ENCODE results near the gene GPBP1.
"Not testable (repeated sequence)": the region's sequence is repeated elsewhere in the genome, so short reads cannot be mapped to it uniquely, and the experiment has no call there.

The GPBP1 gene, protein sequence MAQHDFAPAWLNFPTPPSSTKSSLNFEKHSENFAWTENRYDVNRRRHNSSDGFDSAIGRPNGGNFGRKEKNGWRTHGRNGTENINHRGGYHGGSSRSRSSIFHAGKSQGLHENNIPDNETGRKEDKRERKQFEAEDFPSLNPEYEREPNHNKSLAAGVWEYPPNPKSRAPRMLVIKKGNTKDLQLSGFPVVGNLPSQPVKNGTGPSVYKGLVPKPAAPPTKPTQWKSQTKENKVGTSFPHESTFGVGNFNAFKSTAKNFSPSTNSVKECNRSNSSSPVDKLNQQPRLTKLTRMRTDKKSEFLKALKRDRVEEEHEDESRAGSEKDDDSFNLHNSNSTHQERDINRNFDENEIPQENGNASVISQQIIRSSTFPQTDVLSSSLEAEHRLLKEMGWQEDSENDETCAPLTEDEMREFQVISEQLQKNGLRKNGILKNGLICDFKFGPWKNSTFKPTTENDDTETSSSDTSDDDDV

DNA sequence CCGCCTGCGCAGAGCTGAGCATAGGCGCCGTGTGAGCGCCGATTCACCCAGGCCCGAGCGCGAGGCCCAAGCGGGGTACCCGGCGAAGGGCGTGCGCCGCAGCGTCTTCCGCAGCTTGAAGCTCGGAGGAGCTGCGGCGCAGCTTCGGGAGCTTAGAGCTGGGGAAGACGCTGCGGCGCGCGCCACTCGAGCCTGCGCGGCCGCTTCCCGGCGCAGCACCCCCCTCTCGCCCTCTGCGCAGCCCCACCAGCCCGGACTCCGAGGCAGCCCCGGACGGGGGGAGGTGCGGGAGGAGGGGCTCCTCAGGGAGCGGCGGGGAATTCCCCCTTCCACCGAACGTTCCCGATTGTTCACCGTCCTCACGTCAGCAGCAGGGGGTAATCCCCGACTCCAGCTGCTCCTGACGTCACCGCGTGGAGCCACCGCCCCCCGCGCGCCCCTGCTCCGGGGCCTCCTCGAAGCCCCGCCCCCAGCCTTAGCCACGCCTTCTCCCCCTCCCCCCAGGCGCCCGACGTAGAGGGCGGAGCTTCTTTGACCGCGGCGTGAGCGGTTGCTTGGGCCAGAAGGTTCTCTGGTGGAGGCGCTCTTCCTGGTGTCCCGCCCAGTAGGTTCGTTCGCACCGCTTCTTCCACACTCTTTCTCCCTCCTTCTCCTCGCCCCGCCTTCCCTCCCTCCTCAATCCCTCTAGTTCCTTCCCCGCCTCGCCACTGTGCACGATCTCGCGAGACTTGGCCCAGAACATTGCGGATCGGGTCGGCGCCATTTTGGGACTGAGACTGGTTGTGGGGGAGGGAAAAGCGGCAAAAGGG is at the start of gene GPBP1:
Gene GPBP1, plus strand, starts transcription at position 741 of the 809 bp plus-strand sequence. CDS start 40,072 bp downstream, outside the sequence.
- DNase-seq: peak; percentile 99

DNA sequence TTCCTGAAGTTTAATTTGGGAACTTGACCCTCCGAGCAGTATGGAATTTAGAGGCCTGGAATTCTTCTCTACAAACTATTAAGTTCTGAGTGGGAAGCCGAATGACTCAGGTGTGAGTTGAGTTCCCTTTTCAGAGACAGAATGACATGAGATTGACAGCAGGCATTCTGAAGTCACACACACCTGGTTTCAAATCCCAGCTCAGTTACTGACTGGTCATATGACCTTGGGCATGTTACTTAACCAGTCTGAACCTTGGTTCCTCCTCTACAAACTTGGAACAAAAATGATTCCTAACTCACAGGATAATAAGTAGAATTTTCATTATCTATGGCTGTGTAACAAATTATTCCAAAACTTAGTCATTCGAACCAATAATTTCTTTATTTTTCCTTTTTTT is 45.5 kb upstream of the GPBP1 start:
- DNase-seq: no peak

DNA sequence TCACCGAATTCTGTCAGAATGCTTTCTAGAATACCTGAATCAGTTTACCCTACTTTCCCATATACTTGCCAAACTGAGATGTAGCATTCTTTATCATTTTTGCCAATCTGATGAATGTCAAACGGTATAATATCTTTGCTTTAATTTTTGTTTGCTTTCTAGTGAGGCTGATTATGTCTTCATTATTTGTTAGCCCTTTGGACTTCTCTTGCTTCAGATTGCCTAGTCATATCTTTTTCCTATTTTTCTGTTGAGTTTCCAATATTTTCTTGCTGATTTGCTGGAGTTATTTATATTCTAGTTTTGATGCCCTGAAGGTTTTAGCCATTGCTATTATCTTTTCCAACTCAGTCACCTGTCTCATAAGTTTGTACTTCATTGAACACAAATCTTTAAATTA is 40.3 kb upstream of the GPBP1 start:
- no peak for DNase-seq

DNA sequence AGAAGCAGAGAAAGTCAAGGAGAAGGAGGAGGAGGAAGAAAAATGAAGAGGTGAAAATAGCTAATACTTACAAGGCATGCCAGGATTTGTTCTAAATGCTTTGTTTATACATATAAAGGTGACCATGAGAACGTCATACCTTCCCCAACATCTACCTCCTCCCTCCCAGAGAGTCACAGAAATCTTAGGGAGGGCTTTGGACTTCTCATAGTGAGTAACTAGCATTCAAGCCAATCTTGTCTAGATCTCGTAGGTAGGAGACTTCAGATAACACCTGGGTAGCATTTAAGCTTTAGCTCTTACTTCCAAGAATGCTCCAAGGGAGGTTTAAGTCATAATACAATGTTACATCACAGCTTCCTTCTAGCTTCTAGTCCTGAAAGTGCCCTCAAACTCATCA is 36.5 kb upstream of the GPBP1 start:
- DNase-seq: no peak

DNA sequence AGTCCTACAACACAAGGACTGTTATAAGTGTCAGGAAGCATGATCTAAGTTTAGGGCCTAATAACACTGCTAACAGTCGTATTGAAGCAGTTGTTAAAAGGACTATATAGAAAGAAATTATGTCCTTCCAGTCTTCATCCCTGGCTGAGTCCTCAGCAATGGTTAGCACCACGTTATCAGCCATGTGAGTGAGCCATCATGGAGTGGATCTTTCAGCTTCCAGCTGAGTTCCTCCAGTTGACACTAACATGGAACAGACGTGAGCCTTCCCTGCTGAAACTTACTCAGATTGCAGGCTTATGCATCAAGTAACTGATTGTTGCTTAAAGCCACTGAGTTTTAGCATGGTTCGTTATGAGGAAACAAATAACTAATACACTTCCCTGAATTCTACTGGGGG is 21.5 kb upstream of the GPBP1 start:
- no peak for DNase-seq

DNA sequence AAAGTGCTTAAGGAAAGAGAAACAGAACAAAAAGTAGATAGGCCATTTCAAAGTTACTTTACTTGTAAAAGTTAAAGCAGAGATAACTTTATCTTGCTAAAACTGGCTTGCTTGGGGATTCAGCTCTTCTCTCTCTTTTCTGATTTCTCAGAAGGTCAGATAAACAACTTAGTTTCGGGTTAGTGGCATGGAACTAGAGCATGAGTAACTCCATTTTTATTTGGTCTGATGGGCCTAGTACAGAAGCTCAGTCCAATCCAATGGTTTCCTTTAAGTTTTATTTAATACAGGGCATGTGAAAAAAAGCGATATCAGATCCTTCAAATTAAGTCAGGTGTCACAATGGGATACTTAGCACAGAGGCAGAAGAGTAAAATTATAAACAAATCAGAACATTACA is 18.8 kb upstream of the GPBP1 start:
- no peak for DNase-seq

GRCh38 chr5:57157131-57157530 is 16.7 kb upstream of the GPBP1 start:
- DNase-seq: no peak

GRCh38 chr5:57157666-57158065 is 16.2 kb upstream of the GPBP1 start:
- DNase-seq: no peak

DNA sequence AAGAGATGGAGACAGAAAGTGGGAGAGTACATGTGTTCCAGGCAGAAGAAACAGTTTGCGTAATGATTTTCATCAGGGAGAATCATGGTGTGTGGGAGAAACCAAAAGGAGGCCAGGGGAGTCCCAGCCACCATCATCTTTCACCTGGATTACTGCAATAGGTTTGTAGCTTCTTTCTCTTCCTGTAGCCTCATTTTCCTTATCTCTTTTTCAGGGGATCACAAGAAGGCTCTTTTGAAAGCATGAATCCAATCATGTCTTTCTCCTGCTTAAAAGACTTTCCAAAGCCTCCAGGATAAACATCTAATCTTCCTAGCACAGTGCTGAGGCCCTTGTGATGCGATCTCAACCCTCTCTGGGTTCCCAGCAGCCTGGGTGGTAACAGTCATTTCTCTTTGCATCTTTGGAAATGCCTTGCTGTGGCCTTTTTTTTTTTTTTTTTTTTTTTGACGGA is 10.3 kb upstream of the GPBP1 start:
- no peak for DNase-seq

GRCh38 chr5:57164124-57164523 is 9.7 kb upstream of the GPBP1 start:
- no peak for DNase-seq

DNA sequence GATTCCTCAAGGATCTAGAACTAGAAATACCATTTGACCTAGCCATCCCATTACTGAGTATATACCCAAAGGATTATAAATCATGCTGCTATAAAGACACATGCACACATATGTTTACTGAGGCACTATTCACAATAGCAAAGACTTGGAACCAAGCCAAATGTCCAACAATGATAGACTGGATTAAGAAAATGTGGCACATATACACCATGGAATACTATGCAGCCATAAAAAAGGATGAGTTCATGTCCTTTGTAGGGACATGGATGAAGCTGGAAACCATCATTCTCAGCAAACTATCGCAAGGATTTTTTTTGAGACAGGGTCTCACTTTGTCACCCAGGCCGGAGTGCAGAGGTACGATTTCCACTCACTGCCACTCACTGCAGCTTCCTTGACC is 8.7 kb upstream of the GPBP1 start:
- DNase-seq: not testable (repeated sequence)

DNA sequence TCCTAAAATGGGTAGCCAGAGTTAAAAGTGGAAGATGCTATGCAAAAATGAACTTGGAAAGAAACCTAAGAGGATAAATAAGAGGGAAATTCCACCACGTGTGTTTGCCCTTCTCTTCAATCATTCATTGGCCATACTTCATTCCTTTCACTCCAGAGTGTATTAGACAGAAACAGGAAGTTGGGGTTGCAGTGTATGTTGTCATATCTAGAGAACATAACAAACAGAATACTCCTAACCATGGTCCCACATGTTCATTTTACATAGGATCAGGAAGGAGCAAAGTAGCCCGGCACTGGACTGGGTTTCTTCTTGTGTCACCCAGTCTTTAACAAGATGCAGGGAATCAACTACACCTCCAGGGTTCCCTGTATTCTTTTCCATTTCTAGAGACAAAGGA is 7.6 kb upstream of the GPBP1 start:
- no peak for DNase-seq

- DNase-seq: no peak
Observed at GRCh38 chr5:57167201-57167600, 6.7 kb upstream of the GPBP1 start.

DNA sequence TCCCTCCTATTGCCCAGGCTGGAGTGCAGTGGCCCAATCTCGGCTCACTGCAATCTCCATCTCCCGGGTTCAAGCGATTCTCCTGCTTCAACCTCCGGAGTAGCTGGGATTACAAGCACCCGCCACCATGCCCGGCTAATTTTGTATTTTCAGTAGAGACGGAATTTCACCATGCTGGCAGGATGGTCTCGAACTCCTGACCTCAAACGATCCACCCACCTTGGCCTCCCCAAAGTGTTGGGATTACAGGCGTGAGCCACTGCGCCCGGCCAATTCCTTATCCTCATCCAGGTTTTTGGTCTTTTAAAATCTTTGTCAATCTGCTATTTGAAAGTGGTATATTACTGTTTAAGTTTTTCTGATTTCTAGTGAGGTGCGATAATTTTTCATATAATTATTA is 3.7 kb upstream of the GPBP1 start:
- DNase-seq: not testable (repeated sequence)

- no peak for DNase-seq
Observed at GRCh38 chr5:57171816-57172465, 1.9 kb upstream of the GPBP1 start.

DNA sequence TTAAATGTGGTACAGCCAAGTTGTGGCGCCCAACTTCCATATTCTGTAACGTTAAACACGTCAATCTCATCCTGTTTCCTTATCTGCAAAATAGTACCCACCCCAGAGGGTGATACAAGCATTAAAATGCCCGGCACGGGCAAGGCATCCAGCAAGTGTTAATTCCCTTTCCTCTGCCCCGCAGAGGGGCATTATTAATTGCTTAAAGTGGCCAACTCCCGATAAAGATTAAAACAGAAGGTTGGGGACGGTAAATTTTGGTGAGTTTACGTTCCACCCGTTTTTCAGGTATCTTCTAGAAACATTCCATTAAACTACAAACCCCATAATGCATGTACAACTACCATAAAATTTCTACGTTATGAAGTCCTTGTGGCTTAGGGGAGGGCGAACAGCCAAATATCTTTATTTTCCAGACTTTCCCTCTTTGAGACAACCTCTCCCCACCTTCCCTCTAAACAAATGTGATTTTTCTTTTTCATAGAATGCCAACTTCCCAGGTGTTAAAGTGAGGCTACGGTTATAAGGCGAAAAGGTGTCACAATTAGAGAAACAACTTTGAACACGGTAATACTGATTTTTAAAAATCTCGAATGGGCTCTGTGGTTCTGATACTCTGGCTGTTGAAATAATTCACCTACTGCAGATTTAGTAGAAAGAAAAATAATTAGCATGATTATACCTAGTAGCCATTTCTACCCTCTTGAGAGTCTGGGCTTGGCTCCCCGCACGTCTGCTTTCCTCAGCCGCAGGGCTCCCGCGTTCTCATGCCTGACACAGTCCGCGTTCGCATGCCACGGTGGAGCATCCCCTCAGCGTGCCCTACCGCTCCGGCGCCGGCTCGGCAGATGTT is 1.2 kb upstream of the GPBP1 start:
- no peak for DNase-seq

- DNase-seq: peak; percentile 71
Observed at GRCh38 chr5:57174128-57174889, 450 bp downstream of the GPBP1 start.

GRCh38 chr5:57174890-57175510 is 1.1 kb downstream of the GPBP1 start:
- DNase-seq: no peak

DNA sequence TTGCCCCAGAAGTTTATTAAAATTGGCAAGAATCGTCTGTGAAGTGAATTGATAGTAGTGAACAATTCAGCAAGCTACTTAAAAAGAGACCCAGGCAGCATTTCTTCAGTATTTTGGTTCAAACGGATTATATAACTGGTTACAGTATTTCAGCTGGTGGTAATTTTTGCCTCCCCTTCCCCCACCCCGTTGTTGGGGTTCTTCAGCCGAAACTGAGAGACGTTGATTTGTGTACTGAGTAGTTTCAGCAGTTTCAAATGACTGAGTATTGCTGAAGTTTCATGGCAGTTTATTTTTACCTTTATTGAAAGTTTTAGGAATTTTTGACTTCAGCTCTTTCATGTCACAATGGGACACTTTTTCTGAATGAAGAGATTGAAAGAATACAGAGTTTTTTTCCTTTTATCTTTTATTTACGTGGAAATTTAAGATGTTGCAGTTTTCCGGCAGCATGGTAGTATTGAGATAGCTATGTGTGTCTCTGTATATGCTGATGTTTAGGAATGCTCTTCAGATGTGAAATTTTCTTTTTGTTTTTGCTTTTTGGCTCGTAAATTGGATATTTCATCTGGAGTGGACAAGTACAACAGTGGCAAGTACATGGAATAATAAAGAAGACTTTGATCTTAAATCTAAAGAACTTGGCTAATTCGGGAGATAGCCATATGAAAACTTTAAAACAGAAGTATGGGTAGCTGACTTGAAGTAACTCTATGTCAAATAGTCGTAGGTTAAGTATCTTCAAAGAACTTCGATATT is 1.9 kb downstream of the GPBP1 start:
- no peak for DNase-seq

DNA sequence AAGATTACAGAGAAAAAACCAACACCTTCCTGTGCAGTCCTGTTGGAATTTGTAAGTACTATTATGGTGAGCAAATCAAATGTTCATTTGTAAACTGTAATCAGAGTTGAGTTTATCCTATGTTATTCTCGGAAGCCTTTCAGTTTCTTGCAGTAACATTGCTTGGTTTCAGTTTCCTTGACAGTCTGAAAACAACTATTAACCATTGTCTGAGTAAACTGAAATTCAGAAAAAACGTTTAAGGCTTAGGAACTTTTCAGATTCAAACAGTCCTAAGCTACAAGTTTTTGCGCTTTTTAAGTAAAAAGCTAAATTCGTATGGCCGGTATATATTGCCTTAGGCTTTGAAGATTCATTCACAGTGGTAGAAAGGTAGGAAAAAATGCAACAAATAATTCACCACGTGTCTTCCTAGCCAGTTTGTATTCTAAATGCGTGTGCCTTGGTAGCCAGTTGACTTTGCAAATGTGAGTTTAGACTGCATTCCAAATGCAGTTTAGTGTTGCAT is 2.5 kb downstream of the GPBP1 start:
- no peak for DNase-seq

All from NK-92 treated with Interleukin-12 subunit alpha and Interleukin-12 subunit beta, amount 100 ng/mL, for 24 hours (cell line).